Activated naive CD4-positive, alpha-beta T cell treated with anti-CD3 and anti-CD28 coated beads for 36 hours (primary cell): ENCODE measurements around the gene IL4R. TPM values are rescaled to one million over a fixed set of nuclear protein-coding genes. Genes with fewer than 3 reads are reported as not detected.
"Not testable (repeated sequence)": the region's sequence is repeated elsewhere in the genome, so short reads cannot be mapped to it uniquely, and the experiment has no call there.

Experiments
- CTCF ChIA-PET: fragments of 350-600 bp; sonication (Branson Sonifier 250); formaldehyde crosslinking; loops from one replicate; lab custom pipeline; 2021; ENCODE audit warnings: antibody characterized with exemption; lab: Charles Lee
- DNase-seq: peaks from one replicate; pipeline ENCODE4 v3.0.0-alpha.2; 2020
- H3K27ac Mint-ChIP-seq: one replicate; pipeline ENCODE4 v1.8.0; 2021; ENCODE audit warnings: mild to moderate bottlenecking, mixed read lengths
- H3K27me3 Mint-ChIP-seq: one replicate; pipeline ENCODE4 v1.8.0; 2021; ENCODE audit warnings: low read depth, mixed read lengths
- H3K36me3 Mint-ChIP-seq: one replicate; pipeline ENCODE4 v1.8.0; 2021; ENCODE audit warnings: low read depth, mixed read lengths
- H3K4me1 Mint-ChIP-seq: one replicate; pipeline ENCODE4 v1.8.0; 2021; ENCODE audit warnings: low read depth, mixed read lengths
- H3K4me3 Mint-ChIP-seq: one replicate; pipeline ENCODE4 v1.8.0; 2021; ENCODE audit warnings: mild to moderate bottlenecking, moderate library complexity, mixed read lengths
- H3K9me3 Mint-ChIP-seq: one replicate; pipeline ENCODE4 v1.8.0; 2021; ENCODE audit warnings: mixed read lengths
- intact Hi-C: fragments of 100-400 bp; cut with micrococcal nuclease; formaldehyde crosslinking; loops from one replicate; pipeline ENCODE4 v1.15.1; 2023
- total RNA-seq, 2 experiments: library from RNA; stranded (reverse); gene quantifications; one replicate each; pipeline ENCODE4 v1.2.3, GENCODE V29; 2021

The IL4R gene
- 100 to 1,000 TPM; 162 to 170 TPM for total RNA-seq

DNA sequence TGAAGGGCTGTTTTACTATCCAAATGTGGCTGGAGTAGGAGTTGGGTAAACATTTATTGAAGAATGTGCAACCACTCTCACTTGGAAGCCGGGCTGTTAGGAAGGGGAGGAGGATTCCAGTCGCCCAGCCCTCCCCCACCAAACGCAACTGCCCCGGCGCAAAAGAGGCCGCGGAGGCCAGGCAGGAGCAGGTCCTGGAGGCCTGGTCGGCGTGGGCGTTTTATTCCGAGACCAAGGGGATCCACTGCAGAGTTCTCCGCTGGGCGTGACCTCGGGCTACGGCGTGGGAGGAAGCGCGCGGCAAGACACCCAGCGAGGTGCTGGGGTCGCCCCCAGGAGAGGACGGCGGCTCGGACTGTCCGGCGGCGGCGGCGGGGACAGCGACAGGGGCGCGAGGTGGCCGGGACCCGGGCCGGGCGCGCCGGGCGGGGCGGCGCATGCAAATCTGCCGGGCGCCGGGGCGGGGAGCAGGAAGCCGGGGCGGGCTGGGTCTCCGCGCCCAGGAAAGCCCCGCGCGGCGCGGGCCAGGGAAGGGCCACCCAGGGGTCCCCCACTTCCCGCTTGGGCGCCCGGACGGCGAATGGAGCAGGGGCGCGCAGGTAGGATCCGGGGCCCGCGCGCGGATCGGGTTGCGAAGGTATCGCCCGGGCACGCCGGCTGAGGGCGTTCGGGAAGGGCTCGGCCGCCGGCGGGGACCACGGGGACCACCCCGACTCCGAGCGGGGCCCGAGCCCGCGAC lies at the start of gene IL4R:
TSS of gene IL4R (plus strand) at position 553 of the 739 bp plus-strand sequence. CDS start 26,230 bp downstream, outside the sequence.
- intact Hi-C loops, result no loop called here
- Mint-ChIP-seq H3K27ac (peak within 1 kb of the TSS; percentile 97), H3K4me3 (peak within 1 kb of the TSS; percentile 99), H3K36me3 (peaks cover 27% of the 10 kb centered on the region), H3K4me1 (peaks cover 41% of the 10 kb centered on the region), H3K9me3 (no peaks in the 10 kb centered on the region), H3K27me3 (no peaks in the 10 kb centered on the region)
- DNase-seq, result peak; percentile 83
- CTCF ChIA-PET, result no interaction called here

DNA sequence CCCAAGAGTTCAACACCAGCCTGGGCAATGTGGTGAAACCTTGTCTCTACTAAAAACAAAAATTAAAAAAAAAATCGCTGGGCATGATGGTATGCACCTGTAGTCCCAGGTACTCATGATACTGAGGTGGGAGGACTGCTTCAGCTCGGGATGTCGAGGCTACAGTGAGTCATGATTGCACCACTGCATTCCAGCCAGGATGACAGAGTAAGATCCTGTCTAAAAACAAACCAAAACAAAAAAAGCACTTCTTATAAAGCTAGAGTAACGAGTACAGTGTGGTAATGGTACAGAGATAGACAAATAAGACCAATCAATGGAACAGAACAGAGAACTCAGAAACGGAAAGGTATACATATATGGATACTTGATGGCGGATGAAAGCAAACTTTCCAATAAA lies 49.6 kb upstream of the IL4R start:
- H3K27ac Mint-ChIP-seq, result no peak overlapping the region
- H3K4me1 Mint-ChIP-seq, result peaks cover 59% of the 10 kb centered on the region
- no peaks in the 10 kb centered on the region for H3K27me3 Mint-ChIP-seq
- DNase-seq, result no peak
- CTCF ChIA-PET, result interaction anchor here (0.6 kb wide), 1 partner anchor 9 kb away, joined by 4 read pairs; no protein-coding TSS in a partner anchor
- no peak overlapping the region for H3K4me3 Mint-ChIP-seq
- H3K36me3 Mint-ChIP-seq, result peaks cover 21% of the 10 kb centered on the region
- intact Hi-C loops, result no loop called here
- H3K9me3 Mint-ChIP-seq, result no peaks in the 10 kb centered on the region

DNA sequence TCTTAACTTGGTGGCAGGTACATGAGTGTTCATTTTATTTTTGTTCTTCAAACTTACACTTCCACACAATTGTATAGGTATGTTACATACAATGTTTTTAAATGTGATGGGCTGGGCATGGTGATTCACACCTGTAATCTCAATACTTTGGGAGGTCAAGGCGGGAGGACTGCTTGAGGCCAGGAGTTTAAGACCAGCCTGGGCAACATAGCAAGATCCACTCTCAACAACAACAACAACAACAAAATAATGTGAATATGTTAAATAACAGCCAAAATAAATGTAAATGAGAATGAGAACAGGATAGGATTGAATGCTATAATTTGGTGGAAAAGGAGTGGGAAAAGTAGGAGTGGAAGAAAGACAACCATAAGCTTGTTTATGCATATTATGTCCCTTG lies 47.8 kb upstream of the IL4R start:
- Mint-ChIP-seq H3K36me3 (peaks cover 21% of the 10 kb centered on the region), H3K4me1 (peaks cover 69% of the 10 kb centered on the region), H3K9me3 (no peaks in the 10 kb centered on the region), H3K27me3 (no peaks in the 10 kb centered on the region), H3K27ac (no peak overlapping the region), H3K4me3 (no peak overlapping the region)
- intact Hi-C loops, result no loop called here
- DNase-seq, result no peak
- CTCF ChIA-PET, result no interaction called here

DNA sequence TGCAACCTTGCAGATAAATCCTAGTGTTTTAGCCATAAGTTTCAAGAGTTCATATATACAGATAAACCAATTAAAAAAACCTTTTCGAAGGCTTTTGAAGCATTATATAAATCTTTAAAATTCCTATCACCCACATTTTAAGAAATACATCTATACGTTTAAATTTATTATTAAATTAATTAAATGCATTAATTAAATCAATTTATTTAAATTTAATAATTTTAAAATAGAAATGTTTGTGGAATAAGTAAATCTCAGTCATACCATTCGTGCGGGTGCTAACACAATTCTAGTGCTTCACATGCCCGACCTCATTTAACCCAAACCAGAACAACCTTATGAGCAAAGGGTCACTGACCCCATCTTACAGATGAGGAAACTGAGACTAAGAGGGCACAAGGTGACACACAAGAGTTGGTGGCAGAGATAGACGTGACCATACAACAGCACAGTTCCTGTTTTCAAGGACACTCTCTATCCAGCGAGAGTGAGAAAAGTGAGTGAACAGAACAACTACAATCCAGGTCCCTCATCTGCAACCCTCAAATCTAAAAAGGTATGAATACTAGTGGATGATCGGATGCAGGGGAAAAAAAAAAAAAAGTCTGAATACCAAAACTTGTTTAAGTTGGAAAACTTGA lies 46.6 kb upstream of the IL4R start:
- H3K27me3 Mint-ChIP-seq, result no peaks in the 10 kb centered on the region
- no peak for DNase-seq
- peak overlapping the region; percentile 96 for H3K27ac Mint-ChIP-seq
- CTCF ChIA-PET, result interaction anchor here (1.5 kb wide), 1 partner anchor 32 kb away, joined by 7 read pairs; no protein-coding TSS in a partner anchor
- intact Hi-C loops, result no loop called here
- peaks cover 2% of the 10 kb centered on the region for H3K9me3 Mint-ChIP-seq
- H3K4me3 Mint-ChIP-seq, result peak overlapping the region; percentile 96
- H3K4me1 Mint-ChIP-seq, result peaks cover 72% of the 10 kb centered on the region
- peaks cover 26% of the 10 kb centered on the region for H3K36me3 Mint-ChIP-seq

DNA sequence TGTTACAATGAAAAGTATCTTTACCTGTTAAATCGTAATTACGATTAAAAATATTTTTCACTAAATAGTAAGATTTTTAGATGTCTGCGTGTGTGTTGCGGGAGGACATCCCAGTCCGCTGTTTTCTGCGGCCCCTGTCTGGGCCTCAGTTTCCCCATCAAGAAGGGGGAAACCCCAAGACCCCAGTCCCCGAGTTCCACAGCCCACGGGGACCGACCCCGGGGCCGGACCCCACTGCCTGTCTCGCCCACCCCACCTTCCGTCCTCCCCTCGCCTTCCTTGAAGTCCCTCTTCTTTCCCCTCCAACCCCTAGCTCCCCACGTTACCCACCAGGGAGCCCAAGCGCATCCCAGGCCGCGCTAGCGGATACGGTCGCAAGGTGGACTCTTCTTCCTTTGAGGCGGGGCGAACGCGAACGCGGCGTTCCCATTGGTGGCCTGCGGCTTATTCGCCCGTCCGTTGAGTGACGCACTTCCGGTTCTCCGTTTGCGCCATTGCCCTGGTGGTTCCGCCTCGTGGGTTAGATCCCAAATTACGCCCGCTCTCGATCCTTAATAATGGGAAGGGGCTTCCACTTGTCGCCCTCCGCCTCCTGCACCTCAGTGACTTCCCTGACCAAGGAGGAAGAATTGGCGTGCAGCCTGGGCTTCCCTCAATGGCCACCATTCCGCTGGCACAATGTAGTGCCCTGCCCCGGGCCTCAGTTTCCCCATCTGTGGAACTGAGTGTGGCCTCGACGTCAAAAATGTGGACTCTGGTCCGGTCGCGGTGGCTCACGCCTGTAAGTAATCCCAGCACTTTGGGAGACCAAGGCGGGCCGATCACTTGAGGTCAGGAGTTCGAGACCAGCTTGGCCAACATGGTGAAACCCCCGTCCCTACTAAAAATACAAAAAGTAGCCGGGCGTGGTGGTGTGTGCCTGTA lies 45.1 kb upstream of the IL4R start, which contains the start of gene NSMCE1:
TSS of gene NSMCE1 (minus strand) at position 397 of the 924 bp plus-strand sequence. CDS start 11,202 bp downstream, outside the sequence.
- Mint-ChIP-seq H3K4me3 (peak within 1 kb of the TSS; percentile 96), H3K27ac (peak within 1 kb of the TSS; percentile 96), H3K27me3 (no peaks in the 10 kb centered on the region), H3K4me1 (peaks cover 67% of the 10 kb centered on the region), H3K36me3 (peaks cover 25% of the 10 kb centered on the region), H3K9me3 (peaks cover 3% of the 10 kb centered on the region)
- intact Hi-C loops, result loop anchor here (1.0 kb wide), 1 partner anchor 31 kb away; no protein-coding TSS in a partner anchor
- CTCF ChIA-PET, result interaction anchor here (1.5 kb wide), 1 partner anchor 34 kb away, joined by 7 read pairs; no protein-coding TSS in a partner anchor
- DNase-seq, result peak; percentile 99

DNA sequence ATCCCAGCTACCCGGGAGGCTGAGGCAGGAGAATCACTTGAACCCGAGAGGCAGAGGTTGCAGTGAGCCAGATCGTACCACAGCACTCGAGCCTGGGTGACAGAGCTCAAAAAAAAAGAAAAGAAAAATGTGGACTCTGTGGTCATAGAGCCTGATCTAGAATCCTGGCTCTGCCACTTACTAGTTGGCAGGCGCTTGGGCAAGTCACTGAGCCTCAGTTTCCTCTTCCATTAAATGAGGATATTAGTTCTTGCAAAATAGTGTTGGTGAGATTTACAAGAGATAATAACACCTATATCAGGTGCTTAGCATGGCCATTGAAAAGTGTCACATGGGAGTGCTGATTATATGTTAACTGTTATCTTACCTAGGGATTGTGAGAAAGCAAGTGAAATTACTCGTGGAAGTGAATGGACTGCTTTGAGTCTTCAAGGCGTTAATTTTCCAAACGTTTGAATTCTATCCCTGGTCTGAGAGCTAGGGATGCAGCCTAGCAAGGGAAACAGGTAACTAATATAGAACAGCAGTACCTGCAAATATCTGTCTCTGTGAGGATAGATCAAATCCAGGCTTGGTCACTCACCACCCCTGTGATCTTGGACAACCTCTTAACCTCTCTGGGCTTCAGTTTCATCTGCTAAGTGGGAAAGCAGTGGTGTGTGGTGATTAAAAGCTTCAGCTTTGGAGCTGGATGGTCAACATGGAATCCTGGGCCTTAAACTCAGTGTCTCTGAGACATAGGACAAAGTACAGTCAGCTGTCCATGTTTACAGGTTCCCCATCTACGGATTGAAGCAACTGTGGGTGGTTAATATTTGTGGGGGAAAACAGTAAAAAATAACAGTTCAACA lies 44.2 kb upstream of the IL4R start:
- H3K4me1 Mint-ChIP-seq, result peaks cover 71% of the 10 kb centered on the region
- CTCF ChIA-PET, result interaction anchor here (0.5 to 1.6 kb wide), 3 partner anchors 35 to 1421 kb away, joined by 3 to 8 read pairs (median 3); no protein-coding TSS in a partner anchor
- H3K27ac Mint-ChIP-seq, result peak overlapping the region; percentile 96
- peaks cover 3% of the 10 kb centered on the region for H3K9me3 Mint-ChIP-seq
- no peaks in the 10 kb centered on the region for H3K27me3 Mint-ChIP-seq
- peaks cover 22% of the 10 kb centered on the region for H3K36me3 Mint-ChIP-seq
- H3K4me3 Mint-ChIP-seq, result peak overlapping the region; percentile 96
- intact Hi-C loops, result loop anchor here (1.0 to 5.0 kb wide), 2 partner anchors 32 to 92 kb away; no protein-coding TSS in a partner anchor
- no peak for DNase-seq

DNA sequence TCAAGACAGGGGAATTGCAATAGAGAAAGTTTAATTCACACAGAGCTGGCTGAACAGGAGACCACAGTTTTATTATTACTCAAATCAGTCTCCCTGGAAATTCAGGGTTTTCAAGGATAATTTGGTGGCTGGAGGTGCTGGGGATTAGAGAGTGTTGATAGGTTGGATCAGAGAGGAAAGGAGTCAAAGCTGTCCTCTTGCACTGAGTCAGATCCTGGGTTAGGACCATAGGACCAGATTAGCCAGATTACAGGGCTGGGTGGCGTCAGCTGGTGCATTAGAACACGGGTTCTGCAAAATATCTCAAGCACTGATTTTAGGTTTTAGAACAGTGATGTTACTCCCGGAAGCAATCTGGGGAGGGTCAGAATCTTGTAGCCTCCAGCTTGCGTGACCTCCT lies 43.4 kb upstream of the IL4R start:
- intact Hi-C loops, result loop anchor here (5.0 kb wide), 1 partner anchor 93 kb away; no protein-coding TSS in a partner anchor
- Mint-ChIP-seq H3K27me3 (no peaks in the 10 kb centered on the region), H3K9me3 (peaks cover 3% of the 10 kb centered on the region), H3K4me3 (no peak overlapping the region), H3K4me1 (peaks cover 71% of the 10 kb centered on the region), H3K36me3 (peaks cover 21% of the 10 kb centered on the region), H3K27ac (no peak overlapping the region)
- CTCF ChIA-PET, result interaction anchor here (0.6 to 1.6 kb wide), 6 partner anchors 10 to 105 kb away, joined by 3 to 8 read pairs (median 4); no protein-coding TSS in a partner anchor
- DNase-seq, result no peak

DNA sequence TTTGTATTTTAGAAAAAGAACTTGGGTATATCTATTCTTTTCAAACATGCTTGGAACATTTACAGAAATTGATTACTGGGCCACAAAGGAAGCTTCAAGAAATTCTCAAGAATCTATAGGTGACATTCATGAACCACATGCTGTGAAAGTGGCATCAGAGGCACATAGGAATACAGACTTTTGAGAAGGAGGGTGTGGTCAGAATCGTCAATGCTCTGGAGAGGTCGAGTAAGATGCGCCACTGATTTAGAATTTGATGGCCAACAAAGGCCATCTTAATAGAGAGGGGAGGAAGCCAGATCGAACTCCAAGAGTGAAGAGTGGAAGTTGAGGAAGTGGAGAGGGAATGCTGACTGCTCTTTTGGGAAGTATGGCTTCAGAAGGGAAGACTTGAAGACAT lies 41.7 kb upstream of the IL4R start:
- CTCF ChIA-PET, result interaction anchor here (0.6 to 5.4 kb wide), 3 partner anchors 28 to 45 kb away, joined by 3 to 40 read pairs (median 3); no protein-coding TSS in a partner anchor
- Mint-ChIP-seq H3K36me3 (peaks cover 13% of the 10 kb centered on the region), H3K27ac (peak overlapping the region; percentile 1), H3K4me1 (peaks cover 74% of the 10 kb centered on the region), H3K27me3 (no peaks in the 10 kb centered on the region), H3K9me3 (peaks cover 3% of the 10 kb centered on the region), H3K4me3 (no peak overlapping the region)
- no peak for DNase-seq
- intact Hi-C loops, result loop anchor here (5.0 kb wide), 1 partner anchor 95 kb away; no protein-coding TSS in a partner anchor

DNA sequence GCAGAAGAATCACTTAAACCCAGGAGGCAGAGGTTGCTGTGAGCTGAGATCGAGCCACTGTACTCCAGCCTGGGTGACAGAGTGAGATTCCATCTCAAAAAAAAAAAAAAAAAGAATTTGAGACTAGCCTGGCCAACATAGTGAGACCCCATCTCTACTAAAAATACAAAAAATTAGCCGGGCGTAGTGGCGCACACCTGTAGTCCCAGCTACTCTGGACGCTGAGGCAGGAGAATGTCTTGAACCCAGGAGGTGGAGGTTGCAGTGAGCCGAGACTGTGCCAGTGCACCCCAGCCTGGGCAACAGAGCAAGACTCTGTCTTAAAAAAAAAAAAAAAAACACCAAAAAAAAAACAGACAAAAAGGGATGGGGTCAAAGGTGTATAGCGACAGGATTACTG lies 41.1 kb upstream of the IL4R start:
- not testable (repeated sequence) for H3K4me3 Mint-ChIP-seq, DNase-seq, H3K27me3 Mint-ChIP-seq, H3K27ac Mint-ChIP-seq, H3K9me3 Mint-ChIP-seq
- CTCF ChIA-PET, result interaction anchor here (0.6 to 5.4 kb wide), 4 partner anchors 28 to 95 kb away, joined by 3 to 40 read pairs (median 4); no protein-coding TSS in a partner anchor
- intact Hi-C loops, result loop anchor here (5.0 kb wide), 1 partner anchor 95 kb away; no protein-coding TSS in a partner anchor
- Mint-ChIP-seq H3K4me1 (peaks cover 68% of the 10 kb centered on the region), H3K36me3 (peaks cover 13% of the 10 kb centered on the region)

DNA sequence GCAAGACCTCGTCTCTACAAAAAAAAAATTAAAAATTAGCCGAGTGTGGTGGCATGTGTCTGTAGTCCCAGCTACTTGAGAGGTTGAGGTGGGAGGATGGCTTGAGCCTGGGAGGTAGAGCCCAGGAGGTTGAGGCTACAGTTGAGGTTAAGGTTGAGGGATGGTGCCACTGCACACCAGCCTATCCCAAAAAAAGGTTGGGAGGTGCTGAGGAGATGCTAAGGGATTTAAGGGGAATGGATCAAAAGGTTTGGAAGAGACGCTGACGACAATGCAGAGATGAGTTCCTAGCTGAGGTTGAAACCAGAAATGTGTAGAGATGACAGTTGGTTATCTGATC lies 40.5 kb upstream of the IL4R start:
- CTCF ChIA-PET, result interaction anchor here (0.7 to 5.4 kb wide), 6 partner anchors 10 to 97 kb away, joined by 3 to 40 read pairs (median 4); no protein-coding TSS in a partner anchor
- DNase-seq, result no peak
- peaks cover 11% of the 10 kb centered on the region for H3K36me3 Mint-ChIP-seq
- H3K27ac Mint-ChIP-seq, result peak overlapping the region; percentile 72
- H3K27me3 Mint-ChIP-seq, result no peaks in the 10 kb centered on the region
- H3K9me3 Mint-ChIP-seq, result peaks cover 3% of the 10 kb centered on the region
- peak overlapping the region; percentile 7 for H3K4me3 Mint-ChIP-seq
- intact Hi-C loops, result loop anchor here (5.0 kb wide), 1 partner anchor 96 kb away; no protein-coding TSS in a partner anchor
- peaks cover 65% of the 10 kb centered on the region for H3K4me1 Mint-ChIP-seq
